ENCODE measurements around the gene PCMTD2.
"Not testable (repeated sequence)": the region's sequence is repeated elsewhere in the genome, so short reads cannot be mapped to it uniquely, and the experiment has no call there.

The PCMTD2 gene

DNA sequence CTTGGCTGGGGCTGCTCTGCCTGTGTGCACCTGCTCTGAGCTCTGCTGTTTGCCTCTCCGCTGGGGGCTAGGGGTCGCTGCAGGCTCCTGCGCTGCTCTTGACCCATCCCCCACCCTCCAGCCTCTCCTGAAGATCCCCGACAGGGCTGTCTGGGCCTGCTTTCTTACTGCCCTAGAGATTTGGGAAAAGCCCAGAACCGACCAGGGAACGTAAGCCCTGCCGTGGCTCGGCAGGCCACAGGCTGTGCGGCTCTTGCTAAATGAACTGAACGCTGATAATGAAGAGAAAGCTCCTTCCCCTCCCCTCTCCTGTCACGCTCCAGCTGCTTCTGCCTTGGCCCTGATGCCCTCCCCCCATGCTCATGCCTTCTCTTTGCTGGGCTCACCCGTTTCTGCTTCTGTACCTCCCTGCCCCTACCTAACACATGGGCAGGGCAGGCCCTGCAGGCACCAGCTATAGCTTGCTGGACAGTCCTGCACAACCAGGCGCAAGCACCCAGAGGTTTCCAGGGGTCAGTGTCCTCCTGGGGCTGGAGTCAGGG, 32.0 kb upstream of the PCMTD2 start:
- DNase-seq (ENCODE audit: low read depth in 2 of 2, low spot score in 1 of 2), result no peak

- DNase-seq (ENCODE audit: low read depth in 2 of 2, low spot score in 1 of 2), result no peak
These were observed 31.0 kb upstream of the PCMTD2 start for GRCh38 chr20:64224351-64225170.

DNA sequence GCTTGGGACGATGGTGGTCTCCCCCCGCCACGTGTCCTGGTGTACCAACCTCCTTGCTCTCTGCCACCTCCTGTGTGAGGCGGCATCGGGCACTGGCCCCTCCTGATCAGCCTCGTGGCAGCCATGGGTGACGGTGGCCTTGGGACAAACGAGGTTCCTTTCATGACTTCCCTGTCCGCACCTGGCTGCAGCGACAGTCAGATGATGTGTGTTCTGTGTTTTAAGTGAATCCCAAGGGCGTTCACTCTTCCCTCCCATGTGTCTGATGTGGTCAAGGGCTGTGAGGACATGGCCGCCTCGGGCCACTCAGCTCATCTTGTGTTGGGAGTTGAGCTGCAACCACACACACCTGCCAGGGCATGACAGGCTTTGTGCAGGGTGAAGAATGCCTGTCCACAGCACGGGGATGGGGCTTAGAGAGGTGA, 30.4 kb upstream of the PCMTD2 start:
- DNase-seq (ENCODE audit: low read depth in 2 of 2, low spot score in 1 of 2), result no peak

GRCh38 chr20:64225828-64226598, 29.5 kb upstream of the PCMTD2 start:
- DNase-seq (ENCODE audit: low read depth in 2 of 2, low spot score in 1 of 2), result no peak

DNA sequence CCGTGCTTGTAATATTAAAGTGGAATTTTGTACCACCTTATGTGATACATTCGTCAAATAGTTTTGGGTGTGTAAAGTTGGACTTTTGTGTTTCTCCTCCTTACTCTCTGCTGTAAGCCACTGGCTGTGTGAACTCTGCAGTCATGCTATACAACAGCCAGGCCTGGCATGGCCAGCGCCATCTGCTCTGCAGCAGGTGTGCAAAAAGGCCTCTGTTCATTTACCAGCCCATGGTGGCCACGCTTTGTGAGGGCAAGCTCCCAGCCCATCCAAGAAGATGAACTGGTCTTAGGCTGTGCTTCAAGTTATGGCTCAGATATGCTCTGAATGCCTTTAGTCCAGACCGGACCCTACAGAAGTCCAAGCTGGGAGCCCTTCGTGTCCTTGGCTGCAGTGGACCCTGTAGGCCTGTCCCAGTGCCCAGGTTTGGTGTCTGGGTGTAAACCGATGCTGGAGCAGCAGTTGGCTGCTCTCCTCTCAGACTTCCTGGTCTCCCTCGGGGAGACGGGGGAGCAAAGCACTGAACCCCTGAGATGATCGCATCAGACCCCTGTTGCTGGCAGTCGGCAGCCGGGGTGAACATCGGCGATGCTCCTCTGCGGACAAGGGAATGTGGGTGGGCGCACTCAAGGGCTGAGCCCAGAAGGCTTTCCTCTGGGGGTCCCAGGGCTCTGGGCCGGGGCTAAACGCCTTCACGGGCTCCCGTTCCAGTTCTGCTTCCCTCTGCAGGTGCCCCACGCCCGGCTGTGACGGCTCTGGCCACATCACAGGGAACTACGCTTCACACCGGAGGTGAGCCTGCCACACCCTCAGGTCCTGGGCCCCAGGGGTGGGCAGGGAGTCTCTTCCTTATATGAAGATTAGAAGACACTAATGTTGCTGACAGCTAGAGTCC, 28.6 kb upstream of the PCMTD2 start:
- no peak for DNase-seq (ENCODE audit: low read depth in 2 of 2, low spot score in 1 of 2)

DNA sequence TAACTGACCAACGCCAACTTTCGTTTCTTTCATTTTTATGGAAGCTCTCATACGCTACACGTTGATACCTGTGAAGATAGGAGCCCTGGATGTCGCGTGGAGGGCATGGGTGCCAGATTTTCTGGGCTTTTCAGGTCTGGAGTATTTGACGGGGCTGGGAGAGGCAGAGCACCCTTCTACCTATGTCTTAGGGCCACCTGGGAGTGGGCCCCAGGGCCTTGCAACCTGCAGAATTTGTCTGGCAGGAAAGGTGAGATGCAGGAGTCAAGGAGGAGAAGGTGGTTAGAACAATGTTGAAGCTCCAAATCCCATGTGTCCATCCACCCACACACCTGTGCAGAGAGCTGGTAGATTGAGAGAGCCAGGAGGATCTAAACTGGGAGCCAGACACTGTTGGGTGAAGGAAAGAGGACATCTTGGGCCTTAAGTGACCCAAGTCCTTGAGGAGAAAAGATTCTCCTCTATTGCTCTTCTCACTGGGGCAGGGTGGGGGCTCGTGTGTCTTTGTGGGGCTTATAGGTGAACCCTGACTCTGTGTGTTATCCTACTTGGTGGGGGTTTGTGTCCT, 27.4 kb upstream of the PCMTD2 start:
- no peak for DNase-seq (ENCODE audit: low read depth in 2 of 2, low spot score in 1 of 2)

DNA sequence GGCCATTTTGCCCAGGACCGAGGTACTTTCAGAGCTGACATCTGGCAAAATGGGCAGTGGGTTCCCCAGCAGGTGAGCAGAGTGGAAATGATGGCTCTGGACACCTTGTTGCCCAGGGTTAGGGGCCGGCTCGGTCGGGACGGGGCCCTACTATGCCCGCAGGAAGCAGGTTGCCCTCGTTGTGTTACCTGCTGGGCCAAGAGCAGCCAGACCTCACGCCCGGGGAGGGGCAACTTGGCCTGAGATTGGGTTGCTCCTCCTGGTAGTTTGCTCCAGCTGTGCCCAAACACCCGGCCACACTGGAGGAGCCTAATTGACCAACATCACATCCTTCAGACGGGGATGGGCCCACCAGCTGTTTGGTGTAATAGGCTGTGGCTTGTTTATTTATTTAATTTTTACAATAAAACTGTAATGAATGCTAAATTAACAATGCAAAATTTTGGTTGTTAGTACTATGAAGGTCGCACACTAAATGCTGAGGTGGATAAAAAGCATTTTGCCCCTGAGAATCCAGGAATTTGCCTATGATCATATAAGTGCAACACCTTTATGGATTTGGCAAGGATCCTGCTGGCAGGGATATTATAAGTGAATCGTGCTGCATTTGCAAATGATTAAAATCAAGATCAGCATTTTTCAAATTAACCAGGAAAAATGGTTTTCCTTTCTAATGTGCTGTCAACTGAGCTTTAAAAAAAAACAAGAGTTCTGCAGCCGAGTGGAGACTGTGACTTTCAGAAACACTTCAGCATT, 26.6 kb upstream of the PCMTD2 start:
- no peak for DNase-seq (ENCODE audit: low read depth in 2 of 2, low spot score in 1 of 2)

- DNase-seq (ENCODE audit: low read depth in 2 of 2, low spot score in 1 of 2), result no peak
These were observed 26.0 kb upstream of the PCMTD2 start for GRCh38 chr20:64229507-64230061.

DNA sequence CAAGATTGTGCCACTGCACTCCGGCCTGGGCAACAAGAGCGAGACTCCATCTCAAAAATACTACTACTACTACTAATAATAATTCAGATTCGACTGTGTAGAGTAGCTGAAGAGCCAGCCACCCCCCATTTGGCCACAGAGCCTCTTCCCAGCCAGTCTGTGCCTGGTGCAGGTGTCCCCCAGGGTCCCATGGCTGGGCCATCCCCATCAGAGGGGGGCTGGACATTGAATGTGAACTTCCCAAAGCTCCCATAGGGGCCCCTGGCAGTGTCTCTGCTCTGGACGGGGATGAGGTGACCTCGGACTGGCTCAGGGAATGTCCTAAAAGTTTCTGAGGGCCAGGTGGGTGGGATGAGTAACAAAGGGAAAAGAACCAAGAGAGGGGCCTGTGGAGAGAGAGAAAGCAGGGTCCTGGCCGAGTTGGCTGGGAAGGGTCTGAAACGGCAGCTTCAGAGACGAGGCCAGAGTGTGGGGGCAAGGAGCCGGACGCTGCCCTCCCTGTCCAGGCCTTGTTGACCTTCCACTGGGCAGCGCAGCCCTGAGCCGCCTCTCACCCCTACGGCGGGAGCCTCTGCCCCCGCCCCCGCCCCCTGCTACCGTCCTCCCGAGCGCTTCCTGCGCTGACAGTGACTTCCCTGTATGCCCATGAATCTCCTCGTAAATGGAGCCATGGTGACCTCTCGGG, 24.9 kb upstream of the PCMTD2 start:
- no peak for DNase-seq (ENCODE audit: low read depth in 2 of 2, low spot score in 1 of 2)

DNA sequence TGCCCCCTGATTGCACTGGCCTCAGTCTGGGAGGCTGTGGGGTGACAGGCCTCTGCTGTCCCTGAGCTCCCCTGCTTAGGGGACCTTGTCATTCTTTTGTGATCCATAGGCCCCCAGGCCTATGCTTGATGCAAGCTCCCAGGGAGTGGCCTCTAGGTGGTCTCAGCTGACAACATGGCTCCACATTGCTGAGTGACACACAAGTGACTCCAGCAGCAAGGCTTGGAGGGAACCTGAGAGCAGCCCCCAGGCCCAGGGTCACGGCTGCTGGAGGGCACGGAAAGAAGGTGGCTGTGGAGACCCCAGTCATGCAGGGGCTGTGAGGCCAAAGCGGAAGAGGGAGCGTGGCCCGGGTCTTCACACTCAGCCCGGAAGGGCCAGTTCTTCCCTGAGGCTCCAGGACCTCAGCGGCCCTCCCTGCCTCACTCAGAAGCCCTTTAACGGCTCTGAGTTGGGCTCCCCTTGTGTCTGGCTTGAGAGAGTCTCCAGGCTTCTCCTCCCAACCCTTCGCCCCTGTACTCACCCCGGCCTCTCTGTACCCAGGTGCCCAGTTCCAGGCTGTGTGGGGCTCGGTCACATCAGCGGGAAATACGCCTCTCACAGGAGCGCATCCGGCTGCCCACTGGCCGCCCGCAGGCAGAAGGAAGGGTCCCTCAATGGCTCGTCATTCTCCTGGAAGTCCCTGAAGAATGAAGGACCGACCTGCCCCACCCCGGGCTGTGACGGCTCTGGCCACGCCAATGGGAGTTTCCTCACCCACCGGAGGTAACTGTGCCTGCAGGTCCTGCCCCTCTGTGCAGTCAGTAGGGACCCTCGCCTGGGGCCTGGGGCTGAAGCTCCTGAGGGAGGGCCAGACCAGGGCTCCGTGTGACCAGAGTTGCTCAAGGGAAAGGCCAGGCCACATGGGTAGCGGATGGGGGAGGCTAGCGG, 23.7 kb upstream of the PCMTD2 start:
- no peak for DNase-seq (ENCODE audit: low read depth in 2 of 2, low spot score in 1 of 2)

DNA sequence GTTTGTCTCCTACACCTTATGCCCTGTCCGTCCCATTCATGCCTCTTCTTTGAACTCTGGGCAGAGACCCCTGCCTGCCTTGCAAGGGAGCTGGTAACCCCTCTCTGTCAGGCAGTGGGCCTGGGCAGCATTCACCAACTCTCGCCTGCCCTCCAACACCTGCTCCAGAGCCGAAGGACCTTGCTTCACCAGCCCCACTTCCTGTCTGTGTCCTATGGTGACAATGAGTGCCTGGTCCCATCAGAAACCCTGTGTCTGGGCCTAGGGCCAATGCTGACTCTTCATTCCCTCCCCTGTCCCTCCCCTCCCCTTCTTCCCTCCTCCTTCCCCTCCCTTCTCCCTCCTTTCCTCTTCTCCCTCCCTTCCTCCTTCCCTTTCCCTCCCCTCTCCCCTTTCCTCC, 22.8 kb upstream of the PCMTD2 start:
- DNase-seq (ENCODE audit: low read depth in 2 of 2, low spot score in 1 of 2), result no peak

DNA sequence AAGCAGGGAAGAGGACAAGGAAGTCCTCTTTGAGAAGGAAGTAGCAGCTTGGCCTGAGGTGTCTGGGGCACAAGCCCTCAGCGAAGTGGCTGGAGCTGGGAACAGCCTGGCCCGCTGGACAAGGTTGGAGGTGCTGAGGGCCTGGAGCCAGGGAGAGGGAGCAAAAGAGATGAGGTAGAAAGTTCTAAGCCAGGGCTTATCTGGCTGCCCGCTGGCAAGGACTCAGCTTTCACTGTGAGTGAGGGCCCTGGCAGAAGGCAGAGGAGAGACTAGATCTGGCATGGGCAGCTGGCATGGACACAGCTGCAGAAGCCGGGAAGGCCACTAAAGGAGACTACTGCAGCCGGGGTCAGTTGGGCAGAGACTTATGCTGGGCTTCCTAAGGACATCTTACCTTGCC, 21.8 kb upstream of the PCMTD2 start:
- no peak for DNase-seq (ENCODE audit: low read depth in 2 of 2, low spot score in 1 of 2)

- no peak for DNase-seq (ENCODE audit: low read depth in 2 of 2, low spot score in 1 of 2)
These were observed 21.2 kb upstream of the PCMTD2 start for GRCh38 chr20:64234291-64234791.

DNA sequence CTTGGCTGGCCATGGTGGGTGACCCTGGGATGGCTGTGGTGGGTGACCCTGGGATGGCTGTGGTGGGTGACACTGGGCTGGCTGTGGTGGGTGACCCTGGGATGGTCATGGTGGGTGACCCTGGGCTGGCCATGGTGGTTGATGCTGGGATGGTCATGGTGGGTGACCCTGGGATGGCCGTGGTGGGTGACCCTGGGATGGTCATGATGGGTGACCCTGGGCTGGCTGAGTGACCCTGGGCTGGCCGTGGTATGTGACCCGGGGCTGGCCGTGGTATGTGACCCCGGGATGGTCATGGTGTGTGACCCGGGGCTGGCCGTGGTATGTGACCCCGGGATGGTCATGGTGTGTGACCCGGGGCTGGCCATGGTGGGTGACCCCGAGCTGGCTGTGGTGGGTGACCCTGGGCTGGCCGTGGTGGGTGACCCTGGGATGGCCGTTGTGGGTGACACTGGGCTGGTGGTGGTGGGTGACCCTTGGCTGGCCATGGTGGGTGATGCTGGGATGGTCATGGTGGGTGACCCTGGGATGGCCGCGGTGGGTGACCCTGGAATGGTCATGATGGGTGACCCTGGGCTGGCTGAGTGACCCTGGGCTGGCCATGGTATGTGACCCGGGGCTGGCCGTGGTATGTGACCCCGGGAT, 20.5 kb upstream of the PCMTD2 start:
- not testable (repeated sequence) for DNase-seq (ENCODE audit: low read depth in 2 of 2, low spot score in 1 of 2)

- no peak for DNase-seq (ENCODE audit: low read depth in 2 of 2, low spot score in 1 of 2)
These were observed 19.1 kb upstream of the PCMTD2 start for GRCh38 chr20:64236137-64237088.

DNA sequence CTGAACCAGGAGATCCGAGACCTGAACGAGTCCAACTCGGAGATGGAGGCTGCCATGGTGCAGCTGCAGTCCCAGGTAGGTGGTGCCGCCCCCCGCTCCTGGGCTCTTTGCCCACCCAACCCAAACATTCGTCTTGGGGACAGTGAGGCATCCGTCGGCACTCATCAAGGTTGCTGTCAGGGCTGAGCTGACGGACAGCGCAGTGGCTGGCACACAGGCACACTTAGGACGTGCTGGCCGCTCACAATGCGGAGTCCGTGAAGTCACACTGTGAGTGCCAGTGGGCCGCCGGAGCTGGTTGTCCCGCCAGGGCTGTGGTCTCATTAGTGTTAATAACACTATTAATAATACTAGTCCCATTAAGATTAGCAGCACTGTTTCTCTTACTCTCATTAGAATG, 18.2 kb upstream of the PCMTD2 start:
- no peak for DNase-seq (ENCODE audit: low read depth in 2 of 2, low spot score in 1 of 2)

Measured in stimulated activated CD8-positive, alpha-beta memory T cell treated with anti-CD3 and anti-CD28 coated beads, Interleukin-4, amount 100 ng/mL, for 4 hours (primary cell).